HG02759 (cell line): Measurements from ENCODE around the gene CCDC13.

Source experiments
- ATAC-seq: cut with Tn5 transposase; IDR thresholded peaks from one replicate; pipeline ENCODE4 v1.9.1; 2021; ENCODE audit warnings: mild to moderate bottlenecking, moderate library complexity; ENCODE audit not compliant: unreplicated experiment

CCDC13 gene

DNA sequence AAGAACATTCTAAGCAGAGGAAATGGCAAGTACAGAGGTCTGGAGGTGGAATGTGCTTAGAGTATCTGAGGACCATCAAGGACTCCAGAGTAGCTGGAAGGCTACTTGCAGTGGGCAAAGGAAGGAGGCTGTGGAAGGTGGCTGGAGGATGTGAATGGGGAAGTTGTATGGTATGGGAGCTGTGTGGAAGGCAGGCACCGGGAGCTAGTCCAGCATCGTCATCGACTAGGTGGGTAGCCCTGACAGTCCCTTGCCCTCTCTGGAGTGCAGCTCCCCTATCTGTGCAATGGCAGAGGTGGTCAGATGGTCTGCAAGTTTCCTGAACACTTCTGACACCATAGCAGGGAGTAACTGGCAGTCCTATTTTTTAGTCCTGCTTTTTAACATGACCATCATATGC lies 19.3 kb downstream of the CCDC13 start:
- ATAC-seq: no peak

DNA sequence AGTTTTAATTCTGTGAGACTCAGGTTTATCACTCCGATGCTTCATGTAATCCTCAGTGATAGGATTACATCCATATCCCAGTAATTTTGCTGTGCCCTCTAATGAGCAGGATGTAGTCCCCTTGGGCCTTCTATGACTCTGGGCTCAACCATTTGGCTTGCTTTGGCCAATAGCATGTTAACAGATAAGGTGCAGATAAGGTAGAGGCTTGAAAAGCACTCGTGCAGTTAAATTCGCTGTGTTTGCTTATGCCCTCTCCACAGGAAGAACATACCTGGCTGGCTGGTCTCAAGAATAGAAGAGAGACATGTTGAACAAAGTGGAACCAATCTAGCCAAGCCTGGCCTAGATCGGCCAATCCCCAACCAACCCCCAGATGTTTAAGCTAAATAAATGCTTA lies 20.1 kb downstream of the CCDC13 start:
- ATAC-seq: no peak

DNA sequence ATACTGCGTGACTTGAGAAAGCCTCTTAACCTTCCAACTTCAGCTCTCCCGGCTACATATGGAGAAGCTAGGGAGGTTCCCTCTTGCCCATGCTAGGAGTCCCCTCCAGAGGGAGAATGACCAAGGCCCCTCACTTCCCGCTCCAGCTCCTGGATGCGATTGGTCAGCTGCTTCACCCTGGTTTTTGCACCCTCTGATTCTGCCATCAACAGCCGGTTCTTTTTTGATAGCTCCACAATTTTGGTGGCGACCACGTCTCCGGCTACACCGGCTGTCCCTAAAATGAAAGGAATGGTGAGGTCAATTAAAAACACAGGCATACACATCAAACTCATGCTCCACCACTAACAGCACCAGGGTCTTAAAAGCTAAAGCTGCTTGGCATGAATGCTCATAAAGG lies 20.6 kb downstream of the CCDC13 start:
- no peak for ATAC-seq

GRCh38 chr3:42751609-42752008 lies 21.4 kb downstream of the CCDC13 start:
- ATAC-seq: no peak

- ATAC-seq: no peak
Observed at GRCh38 chr3:42750834-42751233, 22.2 kb downstream of the CCDC13 start.

DNA sequence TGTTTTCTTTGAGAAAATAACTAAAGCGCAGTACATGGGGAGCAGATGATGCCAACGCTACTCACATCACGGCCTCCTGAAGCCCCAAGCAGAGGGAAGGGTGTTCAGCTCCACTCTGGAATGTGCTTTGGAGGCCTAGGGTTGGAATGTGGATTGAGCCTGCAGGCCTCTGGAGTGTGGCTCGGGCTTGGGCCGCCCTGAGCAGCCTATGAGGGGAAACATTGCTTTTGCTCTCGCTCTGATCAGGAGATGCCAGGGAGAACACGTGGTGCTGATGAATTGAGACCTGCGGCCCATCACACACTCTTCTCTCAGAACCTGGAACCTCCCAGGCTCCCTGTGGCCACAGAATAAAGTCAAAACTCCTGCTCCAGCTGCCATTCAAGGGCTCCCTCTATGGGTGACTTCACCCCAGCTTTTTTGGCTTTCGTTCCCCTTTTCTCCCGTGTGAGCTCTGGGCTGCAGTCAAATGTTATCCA lies 23.3 kb downstream of the CCDC13 start:
- ATAC-seq: no peak

DNA sequence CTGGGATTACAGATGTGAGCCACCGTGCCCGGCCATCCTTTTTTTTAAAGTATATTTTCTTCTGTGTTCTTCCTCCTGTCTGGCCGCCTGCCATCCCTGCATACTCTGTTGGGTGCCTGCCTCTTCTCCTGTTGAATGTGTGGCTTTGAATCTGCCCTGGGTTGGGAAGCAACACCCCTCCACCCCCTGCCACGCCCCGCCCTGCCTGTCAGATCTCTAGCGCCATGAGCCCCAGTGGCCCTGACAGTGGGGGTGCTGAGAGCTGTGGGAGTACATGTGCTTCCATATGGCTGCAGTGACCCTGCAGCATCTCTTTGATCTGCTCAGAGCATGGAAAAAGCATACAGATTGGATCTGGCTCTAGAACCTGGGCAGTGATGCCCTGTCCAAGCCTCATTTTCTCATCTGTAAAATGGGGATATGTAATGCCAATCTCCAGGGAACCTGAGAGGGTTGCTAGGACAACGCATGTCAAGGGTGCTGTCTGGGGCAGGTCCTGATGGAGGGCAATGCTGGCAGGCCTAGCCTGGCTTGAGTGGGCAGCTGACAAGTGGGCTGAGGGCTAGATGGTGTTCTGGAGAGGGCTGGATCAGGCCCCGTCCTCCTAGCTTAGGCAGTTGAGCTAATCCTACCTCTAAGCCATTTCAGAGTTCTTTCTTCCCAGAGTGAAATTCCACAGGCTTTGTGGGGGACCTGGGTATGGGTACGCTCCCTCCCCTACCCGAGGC lies 23.9 kb downstream of the CCDC13 start:
- no peak for ATAC-seq

DNA sequence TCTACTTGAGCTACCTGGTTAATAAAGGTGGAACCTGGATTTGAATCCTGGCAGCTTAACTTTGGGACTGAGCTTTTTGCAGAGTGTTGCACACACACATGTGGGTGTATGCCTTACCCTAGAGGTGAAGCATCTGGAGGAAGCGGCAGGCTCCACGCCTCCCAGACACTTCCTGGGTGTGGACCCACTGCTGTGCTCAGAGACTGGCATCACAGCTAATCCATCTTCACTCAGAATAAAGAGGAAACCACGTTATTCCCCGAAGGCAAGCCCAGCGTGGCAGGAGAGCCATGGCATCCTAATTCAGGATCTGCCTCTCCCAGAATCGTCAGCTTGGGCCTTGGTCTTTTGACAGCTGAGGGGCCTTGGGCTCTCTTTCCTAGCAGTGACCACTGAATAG lies 25.5 kb downstream of the CCDC13 start:
- ATAC-seq: no peak

GRCh38 chr3:42746455-42747450 lies 26.3 kb downstream of the CCDC13 start:
- no peak for ATAC-seq

DNA sequence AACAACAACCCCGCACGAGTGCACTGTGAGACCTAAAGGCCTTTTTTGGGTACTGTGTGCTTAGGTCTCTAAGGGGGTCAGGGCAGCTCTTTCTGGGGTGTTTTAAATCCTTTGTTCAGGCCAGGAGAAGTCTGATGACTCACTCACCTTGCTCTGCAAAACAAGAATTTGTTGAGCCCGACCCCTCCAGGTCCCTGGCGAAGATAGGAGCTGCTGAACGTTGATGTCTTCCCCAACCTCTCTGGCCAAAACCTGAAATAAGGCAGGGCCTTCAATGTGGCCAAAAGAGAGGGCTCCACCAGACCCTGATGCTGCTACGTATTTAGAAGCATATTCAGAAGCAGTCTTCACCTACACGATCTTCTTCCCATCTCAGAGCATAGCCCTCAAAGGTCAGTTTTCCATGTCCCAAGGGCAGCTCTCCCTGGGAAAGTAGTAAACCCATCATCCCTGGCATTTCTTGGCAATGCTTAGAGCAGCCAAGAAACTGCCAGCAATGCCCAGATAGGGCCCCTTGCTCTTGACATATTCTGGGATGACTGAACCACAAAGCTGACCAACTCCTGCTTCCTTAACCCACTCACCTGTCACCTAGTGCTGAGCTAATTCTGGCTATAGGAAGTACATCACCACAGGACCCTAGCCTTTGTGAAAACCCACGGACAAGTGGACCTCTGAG lies 27.1 kb downstream of the CCDC13 start:
- ATAC-seq: no peak

- no peak for ATAC-seq
Observed at GRCh38 chr3:42745291-42745745, 27.7 kb downstream of the CCDC13 start.

DNA sequence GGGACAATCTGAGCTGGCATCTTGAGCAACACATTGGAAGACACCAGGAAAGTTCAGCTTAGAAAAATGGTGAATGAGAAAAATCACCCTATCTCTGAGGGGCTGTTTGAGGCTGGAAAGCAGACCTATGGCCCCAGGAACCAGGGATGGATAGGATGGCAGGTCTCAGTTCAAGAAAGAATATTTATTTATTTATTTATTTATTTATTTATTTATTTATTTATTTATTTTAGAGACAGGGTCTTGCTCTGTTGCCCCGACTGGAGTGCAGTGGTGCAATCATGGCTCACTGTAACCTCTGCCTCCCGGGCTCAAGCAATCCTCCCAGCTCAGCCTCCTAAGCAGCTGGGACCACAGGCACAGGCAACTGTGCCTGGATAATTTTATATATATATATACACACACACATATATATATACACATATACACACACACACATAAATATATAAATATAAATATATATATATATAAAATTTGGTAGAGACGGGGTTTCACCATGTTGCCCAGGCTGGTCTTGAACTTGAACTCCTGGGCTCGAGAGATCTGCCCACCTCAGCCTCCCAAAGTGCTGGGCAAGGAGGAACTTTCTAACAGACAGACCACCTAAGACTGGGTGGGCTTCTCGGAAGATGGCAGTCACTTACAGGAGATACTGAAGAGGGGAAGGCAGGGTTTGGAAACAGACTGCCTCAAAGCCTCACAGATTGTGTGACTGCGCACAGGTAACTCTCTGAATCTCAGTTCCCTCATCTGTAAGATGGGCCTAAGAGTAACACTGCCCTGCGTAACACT lies 29.7 kb downstream of the CCDC13 start:
- no peak for ATAC-seq

DNA sequence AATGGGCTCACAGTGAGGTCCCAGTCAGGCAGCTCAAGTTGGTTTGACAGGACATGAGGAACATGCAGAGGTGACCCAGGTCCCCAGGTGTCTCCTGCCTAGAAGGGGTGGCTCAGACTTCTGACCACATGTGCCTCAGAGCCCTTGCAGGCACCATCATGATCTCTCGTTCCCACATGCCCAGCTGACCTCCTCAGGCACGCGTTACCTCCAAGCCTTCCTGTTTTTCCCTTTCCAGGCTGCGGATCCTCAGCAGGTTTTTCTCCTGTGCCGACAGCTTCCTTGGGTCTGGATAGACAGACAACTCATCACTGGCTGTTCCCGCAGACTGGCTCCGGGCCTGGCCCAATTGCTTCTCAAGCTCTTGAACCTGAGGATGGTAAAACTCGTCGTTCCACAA lies 30.4 kb downstream of the CCDC13 start:
- no peak for ATAC-seq

DNA sequence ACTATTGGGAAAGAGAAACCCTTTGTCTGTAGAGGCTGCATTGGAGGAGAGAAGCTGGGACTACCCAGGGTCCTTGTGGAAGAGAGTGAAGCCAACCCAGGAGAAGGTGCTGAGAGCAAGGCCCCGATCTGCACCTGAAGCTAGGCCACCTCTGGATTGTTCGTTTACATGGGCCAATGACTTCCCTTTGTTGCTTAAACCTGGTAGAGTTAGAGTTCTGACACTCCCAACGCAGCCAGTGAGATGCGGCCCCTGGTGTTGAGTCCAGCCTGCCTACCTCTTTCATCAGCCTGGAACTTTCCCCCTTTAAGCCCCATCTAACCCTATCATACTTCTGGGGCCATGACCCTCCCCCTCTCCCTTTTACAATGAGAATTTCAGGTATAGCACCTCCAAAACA lies 30.8 kb downstream of the CCDC13 start:
- ATAC-seq: no peak

- no peak for ATAC-seq
Observed at GRCh38 chr3:42741796-42742195, 31.3 kb downstream of the CCDC13 start.

DNA sequence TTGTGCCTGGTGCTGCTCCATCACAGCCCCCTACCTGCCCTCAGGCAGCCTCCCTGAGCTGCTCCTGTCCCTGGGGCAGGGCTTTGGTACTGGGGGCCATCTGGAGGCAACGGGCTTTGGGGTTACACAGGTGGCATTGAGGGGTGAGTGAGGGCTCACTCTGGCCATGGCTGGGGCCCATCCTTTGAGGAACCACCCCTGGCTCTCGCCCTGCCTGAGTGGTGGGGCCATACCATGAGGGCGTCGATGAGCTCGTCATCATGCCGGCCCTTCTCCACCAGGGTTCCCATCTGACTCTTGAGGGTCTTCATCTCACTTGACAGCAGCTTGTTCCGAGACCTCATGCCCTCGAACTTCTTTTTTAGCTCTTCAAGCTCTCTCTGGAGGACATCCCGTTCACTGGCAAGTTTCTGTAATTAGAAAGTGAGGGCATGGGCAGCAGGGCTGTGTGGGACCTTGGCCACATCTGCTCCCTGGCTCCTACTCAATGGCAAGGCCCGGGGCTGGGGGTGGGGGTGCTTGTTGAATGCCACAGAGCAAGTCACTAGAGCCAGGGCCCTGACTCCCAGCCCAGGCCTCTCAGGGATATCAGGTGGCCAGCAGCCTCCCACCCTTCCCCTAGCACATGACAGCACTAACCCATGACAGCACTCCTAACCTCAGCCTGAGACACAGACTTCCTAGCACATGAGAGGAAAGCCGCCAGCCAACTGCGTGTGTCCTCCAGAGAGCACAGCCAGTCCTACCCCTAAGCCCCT lies 33.5 kb downstream of the CCDC13 start:
- no peak for ATAC-seq

DNA sequence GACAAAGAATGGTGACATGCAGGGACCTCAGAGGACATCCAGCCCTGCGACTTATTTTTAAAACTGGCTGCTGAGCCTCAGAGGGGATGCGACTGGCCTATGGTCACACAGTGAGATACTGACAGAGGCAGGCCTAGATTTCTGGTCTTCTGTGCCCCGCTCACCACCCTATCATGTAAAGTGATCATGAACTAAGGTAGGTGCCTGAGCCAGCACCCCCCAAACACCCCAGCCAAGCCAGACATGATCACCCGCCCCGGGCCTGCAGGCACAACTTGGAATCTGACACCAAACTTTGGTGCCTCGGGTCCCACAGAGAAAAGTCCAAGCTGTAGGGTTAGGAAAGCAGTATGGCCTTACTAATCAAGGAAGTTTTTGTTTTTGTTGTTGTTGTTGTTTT lies 36.5 kb downstream of the CCDC13 start:
- no peak for ATAC-seq

DNA sequence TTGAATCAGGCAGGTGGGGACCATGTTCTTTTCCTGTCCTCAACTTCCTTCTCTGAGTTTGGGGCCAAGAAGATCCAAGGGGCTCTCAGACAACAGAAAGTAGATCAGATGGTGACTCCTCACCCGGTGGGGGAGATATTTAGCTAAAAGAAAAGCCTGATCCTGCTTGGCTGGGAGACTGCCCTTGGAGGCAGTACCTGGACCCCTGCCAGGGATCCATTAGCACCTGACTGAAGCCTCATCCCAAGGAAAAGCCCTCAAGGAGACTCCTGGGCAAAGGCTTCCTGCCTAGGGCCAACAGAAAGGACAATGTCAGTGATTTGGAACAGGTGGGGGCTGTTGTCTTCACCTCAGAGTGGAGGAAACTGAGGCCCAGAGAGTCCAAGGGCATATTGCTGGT lies 37.0 kb downstream of the CCDC13 start:
- ATAC-seq: no peak

GRCh38 chr3:42735615-42736014 lies 37.4 kb downstream of the CCDC13 start:
- no peak for ATAC-seq

- ATAC-seq: no peak
Observed at GRCh38 chr3:42735019-42735418, 38.0 kb downstream of the CCDC13 start.
